Inflammatory macrophage (primary cell): ENCODE measurements around the gene RIMS3.

Experiments used
- DNase-seq, 2 donors: peaks; one replicate each; pipeline ENCODE4 v3.0.0-alpha.2; 2020 to 2022

The RIMS3 gene

DNA sequence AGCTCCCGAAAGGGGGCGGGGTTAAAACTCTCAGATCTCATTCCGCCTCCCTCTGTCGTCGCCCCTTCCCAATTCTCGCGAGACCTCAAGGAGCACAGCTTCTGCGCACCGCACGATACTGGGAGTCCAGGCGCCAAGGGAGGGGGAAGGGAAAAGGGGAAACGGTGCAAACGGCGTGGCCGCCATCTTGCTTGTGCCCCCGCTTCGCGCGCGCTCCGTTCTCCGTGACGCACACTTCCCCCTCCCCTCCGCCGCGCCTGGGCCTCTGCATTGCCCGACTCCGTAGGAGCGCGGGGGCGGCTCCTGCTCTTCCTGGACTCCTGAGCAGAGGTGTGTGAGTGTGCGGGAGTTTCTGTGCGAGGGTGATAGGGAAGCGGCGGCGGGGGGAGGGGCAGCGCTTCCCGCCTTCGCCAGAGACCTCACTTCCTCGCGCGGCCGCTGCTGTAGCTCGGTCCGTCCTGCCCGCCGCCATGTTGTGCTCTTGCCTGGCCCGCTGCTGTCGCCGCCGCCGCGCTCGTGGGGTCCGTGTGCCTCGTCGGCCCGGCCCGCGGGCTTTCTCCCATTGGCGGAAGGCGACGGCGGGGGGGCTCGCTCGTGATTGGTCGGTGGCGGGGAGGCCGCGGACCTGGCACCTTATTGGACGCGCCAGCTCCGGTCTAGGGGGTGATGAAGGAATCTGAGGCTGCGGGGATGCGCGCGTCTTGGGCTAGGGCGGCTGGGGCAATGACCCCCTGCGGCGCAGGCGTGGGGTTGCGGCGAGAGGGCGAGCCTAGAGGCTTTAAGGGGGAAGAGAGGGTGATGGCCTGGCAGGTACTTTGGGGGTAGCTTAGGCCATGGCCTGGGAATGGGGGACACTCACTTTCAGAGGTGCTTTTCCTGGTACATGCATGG, 26.3 kb upstream of the RIMS3 start, which contains the start of gene NFYC:
Gene NFYC, plus strand, starts transcription at position 167 of the 891 bp plus-strand sequence. CDS start 47,140 bp downstream, outside the sequence.
- DNase-seq: peak; percentile 99

DNA sequence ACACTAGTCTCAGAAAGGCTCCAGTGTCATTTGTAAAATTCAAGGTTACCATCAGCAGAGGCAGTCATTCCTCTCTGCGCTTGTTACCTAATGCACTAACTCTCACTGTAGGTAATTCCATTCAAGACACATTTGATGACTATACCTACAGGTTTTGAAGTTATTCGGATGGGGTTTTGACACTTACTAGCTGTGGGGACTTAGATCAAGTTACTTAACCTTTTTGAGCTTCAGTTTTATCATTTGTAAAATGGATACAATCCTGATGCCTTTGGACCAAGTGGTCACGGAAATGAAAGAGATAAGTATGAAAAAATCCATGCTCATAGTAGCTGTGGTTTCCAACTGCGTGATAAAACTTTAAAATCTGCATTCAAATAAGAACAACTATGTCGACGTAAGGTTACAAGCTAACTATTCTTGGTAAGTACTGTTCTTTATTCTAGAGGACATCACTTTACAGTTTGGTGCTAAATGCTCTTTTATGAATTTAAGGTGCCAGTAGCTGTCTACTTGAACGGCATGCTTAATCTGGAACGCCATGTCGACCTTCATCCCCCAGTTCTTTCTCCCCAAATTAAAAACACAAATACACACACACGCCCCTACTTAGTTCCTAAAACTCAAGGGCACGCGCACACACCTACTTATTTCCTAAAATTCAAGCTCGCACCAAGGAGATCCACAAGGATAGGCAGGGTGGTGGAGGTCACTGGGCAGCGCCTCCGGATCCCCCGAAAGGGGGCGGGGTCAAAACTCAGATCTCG, 25.5 kb upstream of the RIMS3 start:
- no peak for DNase-seq

DNA sequence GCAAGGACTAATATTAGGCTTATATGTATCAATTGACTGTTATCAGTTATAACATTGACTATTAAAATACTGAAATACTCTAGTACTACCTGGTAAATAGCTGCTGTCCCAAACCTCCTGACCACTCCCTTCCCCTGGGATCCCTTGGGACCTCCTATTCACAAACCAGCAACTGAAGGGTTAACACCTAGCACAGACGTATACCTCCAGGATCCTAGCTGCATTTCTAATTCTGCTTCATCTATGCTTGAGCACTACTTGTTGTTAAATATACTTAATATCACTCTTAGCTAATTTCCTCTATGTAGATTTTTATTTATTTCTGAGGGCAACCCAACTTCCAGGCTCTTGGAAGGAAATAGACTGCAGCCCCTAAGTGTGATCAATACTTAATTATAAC, 24.3 kb upstream of the RIMS3 start:
- no peak for DNase-seq

DNA sequence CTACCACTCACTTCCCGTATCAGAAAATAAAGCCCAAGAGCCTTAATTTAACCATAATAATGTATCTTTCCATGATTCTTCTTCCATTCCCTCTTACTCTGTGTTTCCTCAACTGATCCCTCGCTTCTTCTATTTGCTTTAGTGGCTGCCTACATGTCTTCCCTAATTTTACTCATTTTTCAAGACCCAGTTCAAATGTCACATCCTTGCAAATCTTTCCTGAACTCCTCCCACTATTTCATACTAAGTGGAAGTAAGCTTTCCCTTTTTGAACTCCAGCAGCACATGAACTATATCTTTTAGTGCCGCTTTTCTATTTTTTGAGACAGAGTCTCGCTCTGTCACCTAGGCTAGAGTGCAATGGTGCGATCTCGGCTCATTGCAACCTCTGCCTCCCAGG, 22.2 kb upstream of the RIMS3 start:
- peak; percentile 36 to 71 for DNase-seq

DNA sequence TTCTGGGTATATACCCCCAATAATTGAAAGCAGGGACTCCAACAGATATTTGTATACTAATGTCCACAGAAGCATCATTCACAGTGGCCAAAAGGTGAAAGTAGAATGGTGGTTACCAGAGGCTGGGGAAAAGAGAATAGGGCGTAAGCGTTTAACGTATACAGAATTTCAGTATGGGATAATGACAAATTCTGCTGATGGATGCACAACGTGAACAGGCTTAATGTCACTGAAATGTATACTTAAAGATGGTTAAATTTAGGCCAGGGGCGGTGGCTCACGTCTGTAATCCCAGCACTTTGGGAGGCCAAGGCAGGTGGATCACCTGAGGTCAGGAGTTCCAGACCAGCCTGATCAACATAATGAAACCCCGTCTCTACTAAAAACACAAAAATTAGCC, 21.6 kb upstream of the RIMS3 start:
- no peak for DNase-seq

DNA sequence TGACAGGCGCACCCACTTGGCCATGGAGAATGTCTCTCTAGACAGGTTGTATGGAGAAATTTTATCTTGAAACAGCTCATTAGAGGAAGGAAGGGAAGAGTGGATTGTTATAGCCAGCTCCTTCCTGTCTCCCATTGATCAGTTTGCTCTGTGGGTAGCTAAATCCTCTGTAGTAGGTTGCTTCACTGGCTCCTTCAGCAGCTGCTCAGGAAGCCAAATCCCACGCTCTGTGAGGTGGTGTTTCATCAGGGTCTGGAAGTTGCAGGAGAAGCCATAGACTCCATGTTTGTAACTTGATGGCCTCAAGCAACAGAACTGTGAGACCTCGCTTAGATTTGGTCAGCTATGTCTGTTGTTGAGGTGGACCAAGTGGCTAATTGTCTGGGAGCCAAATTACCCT, 19.2 kb upstream of the RIMS3 start:
- DNase-seq: peak; percentile 75 to 85

DNA sequence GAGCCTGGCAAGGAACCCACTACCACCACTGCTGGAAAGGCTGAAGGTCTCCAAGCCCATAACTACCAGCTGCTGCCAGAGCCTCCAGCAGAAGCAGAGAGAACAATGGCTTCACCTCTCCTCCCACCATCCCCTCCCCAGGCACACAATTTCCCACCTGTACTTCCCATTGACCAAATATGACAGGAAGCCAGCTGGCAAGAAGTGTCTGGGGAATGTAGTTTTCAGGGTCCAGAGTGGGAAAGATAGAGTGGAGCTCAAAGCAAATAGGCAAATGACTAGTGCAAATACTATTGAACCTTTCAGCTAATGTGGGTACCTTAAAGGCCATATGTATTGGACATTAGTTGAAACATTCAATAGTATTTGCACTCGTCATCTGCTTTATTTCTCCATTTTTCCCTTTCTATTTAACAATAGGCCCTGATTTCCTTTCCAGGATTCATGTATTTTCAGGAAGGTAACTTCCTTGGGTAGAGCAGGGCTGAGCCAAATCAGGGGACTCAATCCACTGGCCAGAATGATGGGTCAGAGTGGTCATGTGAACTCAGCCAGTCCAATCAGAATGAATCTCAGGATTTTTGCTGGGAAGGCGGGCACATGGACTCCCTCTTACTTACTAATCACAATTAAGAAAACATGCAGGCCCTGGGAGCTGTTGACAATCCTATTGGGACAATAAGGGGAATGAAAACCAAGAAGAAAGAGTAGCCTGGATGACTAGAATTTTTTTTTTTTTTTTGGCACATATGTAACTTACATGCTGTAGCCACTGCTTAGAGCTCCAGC, 13.9 kb upstream of the RIMS3 start:
- DNase-seq: no peak

DNA sequence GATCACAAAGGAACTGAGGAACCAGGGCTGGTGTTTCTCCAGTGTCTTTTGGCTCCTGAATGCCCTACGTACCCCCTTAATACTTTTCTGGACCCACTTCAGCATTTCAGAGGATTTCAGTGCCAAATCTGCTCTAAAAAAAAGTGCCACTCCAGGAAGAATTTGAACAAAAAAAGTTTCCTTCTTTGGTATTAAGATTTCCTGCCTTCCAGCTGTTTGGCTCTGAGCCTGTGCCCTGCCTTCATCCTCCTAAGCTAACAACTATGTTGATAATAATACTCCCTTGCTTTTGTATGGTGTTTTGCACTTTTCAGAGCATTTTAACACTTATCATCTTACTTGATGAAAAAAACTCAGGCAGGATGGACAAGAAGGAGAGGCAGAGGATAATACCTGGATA, 11.0 kb upstream of the RIMS3 start:
- no peak for DNase-seq

DNA sequence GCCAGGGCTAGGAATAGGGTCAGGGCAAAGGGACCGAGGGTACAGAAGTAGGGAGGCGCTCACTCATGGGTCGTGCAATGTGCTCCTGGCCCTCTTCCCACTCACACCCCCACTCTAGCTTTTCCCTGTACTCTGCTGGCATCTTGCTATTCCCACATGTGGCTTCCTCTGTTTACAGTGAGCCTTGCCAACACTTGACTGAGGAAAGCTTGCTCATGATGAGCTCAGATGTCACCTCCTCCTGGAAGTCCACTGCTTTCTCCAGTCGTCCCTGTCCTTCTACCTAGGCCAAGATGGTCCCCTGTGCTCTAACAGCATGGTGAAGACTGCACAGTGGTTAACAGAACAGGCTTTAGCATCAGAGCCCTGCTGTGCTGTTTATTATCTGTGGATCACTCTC, 8.0 kb upstream of the RIMS3 start:
- no peak for DNase-seq

DNA sequence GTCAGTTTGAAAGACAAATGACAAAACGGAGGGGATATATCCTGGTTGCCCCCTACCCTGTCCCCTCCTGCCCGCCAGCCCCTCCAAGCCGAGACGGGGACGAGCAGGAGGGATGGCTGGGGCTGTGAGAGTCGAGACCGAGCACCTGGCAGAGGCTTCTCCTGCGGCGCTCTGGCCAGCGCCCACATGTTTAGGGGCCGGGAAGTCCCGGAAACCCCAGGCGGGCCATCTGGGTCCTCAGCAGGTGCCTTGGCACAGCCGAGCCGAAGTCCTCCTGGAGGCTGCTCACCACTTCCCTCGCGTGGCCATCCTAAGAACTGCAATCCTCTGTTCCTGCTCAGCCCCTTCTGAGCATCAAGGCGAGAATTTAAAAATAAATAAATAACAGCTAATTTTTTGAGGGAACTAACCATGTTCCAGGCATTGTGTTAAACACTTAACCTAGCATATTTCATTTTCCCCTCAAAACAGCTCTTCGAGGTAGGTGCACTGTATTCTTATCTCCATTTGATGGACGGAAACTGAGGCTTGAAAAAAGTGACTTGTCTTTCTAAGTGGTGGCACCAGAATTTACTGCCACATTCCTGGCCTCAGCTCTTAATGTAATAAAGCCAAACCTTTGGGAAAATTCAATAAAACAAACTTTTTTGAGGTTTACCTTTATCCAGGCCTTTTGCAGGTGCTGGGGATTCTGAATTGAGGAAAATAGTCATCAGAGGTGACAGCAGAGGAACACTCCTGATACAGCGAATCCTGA, 3.5 kb upstream of the RIMS3 start:
- peak; percentile 82 to 86 for DNase-seq

DNA sequence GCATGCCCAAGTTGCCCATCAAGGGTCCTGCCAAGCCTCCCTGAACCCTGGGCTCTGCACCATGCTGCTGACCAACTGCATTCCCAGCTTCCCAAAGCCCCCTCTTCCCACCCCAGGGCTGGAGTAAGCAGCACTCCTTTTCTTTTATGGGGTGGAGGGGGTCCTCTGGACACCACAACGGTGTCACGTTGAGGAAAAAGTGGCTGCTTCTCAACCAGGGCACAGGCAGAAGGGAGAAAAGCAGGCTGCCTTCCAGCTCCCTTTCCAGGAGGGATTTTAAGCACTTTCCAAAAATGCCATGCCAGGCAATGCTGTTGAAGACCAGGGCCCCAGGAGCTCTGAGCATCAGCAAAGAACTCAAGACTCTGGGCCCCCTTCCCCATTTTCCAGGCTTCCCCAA, 691 bp downstream of the RIMS3 start:
- DNase-seq: no peak

DNA sequence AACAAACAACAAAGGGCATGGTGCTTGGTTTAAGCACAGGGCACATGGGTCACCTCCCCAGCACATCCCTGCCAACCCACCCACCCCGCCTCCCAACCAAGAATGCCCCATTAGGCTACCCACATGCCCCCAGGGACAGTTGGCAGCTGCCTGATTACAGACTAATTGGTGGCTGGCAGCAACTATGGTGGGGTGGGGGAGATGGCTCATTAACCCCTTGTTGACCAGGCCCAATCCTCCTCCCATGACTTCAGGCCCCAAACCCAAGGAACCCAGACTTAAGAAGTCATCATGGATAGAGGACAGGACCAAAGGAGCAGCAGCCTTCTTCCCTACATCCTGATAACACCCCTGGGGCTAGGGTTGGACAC, 1.3 kb downstream of the RIMS3 start:
- no peak for DNase-seq

DNA sequence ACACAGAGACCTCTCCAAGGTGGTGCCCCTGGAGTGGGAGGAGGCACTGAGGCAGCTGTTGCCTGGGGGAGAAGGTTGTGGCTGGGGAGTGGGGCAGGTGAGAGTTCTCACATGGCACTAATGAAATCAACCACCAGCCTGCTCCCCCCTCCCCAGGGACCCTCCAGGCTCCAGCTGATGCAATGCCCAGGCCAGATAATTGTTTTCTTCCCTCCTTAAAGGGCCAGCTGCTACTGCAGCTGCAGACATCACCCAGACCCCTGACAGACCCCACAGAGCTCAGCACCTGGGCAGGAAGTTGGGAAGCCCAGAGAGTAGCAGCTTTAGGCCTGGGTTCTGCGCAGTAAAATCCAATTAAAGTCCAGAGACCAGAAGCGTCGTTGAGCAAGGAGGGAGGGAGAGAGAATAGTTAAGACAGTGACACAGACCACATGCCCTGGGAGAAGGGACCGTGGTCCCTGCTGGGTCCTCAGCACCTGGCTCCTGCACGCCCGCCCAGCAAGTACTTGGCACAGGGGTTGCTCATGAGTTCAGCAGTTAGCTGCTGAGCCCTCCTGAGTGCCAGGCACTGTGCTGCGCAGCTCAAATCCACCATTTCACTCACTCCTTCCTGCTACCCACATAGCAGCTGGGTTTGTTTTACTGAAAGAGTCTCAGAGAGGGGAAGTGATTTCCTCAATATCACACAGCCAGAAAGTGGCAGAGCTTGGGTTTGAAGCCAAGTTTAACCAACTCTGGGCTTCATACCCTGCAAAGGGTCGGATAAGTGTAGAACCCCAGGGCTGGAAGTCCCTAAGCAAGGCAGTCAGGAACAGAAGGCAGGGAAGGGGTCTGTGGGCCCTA, 1.9 kb downstream of the RIMS3 start:
- DNase-seq: no peak

DNA sequence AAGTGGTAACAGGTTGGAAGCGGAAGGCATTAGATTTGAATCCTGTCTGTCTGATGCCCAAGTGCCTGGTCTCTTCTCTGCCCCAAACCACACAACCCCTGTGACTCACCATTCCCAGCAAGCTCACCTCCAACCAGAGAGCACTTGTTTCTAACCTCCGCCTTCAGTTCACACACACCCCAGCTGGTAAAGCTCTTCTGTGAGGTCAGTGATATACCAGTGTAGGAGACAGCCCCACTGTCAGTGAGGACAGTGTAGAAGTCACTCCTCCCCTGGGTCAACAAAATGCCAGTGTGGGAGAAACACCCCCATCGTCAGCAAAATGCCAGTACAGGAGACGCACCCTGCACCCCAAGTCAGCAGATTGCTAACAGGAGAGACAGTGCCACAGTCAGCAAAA, 2.6 kb downstream of the RIMS3 start:
- no peak for DNase-seq

DNA sequence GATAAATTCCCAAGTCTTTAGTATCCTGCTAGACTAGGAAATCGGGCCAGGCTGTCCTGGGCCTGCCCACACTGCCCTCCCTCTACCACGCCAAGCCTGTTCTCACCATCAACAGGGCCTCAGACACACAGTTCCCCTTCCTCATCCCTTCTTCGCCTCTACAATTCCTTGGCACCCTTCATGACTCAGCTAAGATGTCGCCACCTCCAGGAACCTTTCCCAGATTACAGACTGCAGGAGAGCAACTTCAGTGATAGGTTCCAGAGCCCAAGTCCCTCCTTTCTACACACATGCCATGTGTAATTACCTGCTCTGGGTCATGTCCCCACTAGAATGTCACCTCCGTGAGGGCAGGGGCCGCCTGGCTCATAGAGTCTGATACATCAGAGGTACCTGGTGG, 3.3 kb downstream of the RIMS3 start:
- DNase-seq: peak in 1 of 2 donors; percentile 6

DNA sequence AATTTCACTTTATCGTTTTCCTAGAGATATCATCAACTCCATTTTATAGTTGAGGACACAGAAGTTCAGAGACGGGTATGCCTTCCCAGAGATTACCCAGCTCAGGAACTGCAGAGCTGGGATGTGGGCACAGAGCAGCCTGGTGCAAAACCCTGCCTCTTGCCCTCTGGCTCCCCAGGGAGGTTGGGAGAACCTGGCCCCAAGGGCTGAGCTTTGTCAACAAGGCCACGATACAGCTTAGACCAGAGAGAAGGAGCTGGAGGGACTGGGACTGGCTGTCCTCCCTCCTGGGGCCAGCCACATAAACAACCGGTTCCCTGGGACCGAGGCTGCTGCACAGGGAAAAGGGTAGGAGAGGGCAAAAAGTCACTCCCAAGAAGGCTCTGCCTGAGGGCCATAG, 3.8 kb downstream of the RIMS3 start:
- DNase-seq: no peak

DNA sequence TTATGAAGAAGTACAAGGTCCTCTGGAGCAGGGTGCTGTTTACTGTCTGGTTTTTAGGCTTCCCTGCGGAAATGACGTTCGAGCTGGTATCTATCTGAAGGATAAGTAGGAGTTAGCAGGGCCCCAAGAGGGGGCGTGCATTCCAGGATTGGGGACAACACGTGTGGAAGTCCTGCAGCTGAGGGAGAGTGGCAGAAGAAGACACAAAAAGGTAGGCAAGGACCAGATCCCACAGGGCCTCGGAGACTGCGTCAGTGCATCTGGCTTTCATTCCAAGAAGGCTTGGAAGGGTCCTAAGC, 5.9 kb downstream of the RIMS3 start:
- no peak for DNase-seq

DNA sequence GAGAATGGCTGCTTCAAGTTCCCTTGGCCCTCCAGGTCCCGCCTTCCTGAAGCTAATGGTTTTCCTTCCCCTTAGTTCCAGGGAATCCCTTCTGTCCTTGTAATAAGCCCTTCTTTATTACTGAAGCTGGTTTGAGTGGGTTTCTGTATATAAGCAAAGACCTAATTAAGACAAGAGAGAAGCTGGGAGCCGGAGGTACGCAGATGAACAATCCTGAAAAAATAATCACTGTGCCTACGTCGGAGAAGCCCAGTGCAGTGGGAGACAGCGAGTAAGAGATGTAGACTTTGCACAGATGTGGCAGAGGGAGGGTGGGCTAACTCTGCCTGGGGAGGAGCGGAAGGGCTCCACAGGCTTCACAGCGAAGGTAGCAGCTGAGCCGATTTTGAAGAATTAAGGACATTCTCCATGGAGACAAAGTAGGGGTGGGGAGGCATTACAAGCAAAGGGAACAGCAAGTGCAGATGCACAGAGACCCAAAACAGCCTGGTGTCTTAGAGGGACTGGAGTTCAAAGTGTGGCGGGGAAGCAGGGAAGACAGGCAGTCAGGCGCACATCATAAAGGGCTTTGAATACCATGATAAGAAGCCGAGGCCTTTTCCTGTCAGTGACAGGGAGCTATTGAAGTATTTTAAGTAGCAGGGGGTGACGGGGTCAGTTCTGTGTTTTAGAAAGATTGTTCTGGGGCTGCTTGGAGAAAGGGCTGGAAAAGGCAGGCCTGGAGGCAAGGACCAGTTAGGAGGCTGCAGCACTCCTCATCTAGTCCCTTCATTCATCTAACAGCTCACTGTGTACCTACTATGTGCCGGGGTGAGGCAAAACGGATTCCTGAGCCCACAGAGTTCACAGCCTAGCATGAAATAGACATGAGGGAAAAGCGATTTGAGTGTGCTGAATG, 6.5 kb downstream of the RIMS3 start:
- DNase-seq: no peak

DNA sequence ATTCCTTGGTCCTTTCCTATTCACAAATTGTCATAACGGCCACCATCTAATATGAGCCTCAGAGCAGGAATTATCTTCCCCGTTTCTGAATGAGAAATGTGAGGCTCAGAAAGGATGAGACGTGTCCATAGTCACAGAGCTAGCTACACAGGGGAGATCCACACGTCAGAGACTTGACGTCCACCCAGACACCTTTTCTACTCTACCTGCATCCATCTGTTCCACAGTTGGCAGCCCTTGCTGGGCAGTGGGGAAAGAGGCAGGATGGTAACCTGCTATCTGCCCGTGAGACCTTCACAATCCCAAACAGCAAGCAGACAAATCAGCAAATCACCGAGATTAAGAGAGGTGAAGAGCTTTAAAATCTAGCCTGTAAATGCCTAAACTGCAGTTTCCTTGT, 8.4 kb downstream of the RIMS3 start:
- no peak for DNase-seq

DNA sequence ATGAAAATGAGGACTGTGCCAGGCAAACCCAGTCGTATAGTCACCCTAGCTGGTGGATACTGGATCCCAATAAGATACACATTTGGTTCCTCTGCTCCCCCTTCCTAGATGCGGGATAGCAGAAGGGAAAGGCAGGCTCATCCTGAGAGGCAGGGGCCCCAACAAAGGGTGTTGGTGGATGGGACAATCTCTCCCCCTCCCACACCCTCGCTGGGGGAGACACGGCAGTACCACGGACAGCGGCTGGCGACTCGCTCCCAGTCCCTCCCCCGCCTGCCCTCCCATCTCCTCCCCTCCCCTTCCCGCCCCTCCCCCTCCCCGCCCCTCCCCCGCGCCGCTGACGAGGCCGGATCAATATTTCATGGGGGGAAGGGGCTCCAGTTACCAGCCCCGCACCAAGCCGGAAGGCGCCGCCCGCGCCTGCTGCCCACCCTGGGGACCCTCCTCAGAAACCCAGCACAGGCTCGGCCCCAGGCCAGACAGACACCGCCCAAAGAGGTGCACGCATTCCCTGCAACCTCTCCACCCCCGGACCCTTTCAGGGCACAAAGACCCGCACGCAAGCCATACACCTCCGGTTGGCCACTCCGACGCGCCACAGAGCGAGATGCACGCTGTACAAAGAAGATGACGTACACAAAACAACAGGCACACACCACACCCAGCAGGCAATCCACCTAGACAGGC, 11.5 kb downstream of the RIMS3 start:
- DNase-seq: no peak
